LNCaP clone FGC (cell line): ENCODE measurements around the gene ZMYND10.
A peak's percentile ranks its signal among the peaks of the same experiment; 100 is the strongest.

ENCODE experiments used
- DNase-seq: peaks from one replicate; pipeline ENCODE4 v3.0.0-alpha.2; 2011; ENCODE audit warnings: low read depth
- H3K4me3 ChIP-seq: 2 replicates; pipeline ENCODE4 v1.5.1; 2011; ENCODE audit warnings: mild to moderate bottlenecking, low read depth, low read length, control low read depth
- TF ChIP-seq, protein P1 (sequence below): IDR thresholded peaks from 2 replicates; pipeline ENCODE4 v1.5.1; 2012; ENCODE audit warnings: mild to moderate bottlenecking; ENCODE audit not compliant: control insufficient read depth, insufficient read depth; ENCODE audit errors: extremely low read depth

ZMYND10 gene

DNA sequence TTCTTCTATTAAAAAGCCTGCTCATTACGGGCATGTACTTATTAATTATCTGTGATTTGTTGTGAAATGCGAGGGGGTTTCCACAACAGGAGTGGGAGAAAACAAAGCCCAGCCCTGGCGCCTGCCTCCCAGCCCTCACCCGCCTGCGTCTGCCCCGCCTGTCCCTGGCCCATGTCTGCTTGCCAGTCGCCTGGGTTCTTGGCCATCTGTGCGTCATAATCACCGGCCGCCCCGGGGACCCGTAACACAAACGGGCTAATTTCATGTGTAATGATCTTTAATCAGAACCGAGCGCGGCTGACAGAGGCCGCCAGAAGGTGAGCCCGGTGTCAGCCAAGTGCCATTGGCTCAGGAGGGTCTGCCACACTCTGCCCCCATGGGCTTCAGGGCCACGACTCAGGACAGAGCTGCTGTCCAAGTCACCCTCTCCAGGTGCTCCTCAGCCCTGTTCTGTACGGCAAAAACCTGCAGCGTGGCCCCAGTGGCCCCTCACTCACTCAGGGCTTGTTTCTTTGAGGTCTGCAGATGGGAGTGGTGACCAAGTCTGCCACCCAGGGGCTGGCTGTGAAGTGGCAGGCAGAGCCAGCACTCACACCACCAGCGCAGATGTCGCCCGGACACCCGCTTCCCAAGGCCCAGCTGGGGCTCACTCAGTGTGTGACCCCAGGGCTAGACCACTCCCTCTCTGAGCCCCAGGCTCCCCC, 42.6 kb upstream of the ZMYND10 start:
- no peak overlapping the region for H3K4me3 ChIP-seq
- DNase-seq: no peak
- TF ChIP-seq, protein P1, sequence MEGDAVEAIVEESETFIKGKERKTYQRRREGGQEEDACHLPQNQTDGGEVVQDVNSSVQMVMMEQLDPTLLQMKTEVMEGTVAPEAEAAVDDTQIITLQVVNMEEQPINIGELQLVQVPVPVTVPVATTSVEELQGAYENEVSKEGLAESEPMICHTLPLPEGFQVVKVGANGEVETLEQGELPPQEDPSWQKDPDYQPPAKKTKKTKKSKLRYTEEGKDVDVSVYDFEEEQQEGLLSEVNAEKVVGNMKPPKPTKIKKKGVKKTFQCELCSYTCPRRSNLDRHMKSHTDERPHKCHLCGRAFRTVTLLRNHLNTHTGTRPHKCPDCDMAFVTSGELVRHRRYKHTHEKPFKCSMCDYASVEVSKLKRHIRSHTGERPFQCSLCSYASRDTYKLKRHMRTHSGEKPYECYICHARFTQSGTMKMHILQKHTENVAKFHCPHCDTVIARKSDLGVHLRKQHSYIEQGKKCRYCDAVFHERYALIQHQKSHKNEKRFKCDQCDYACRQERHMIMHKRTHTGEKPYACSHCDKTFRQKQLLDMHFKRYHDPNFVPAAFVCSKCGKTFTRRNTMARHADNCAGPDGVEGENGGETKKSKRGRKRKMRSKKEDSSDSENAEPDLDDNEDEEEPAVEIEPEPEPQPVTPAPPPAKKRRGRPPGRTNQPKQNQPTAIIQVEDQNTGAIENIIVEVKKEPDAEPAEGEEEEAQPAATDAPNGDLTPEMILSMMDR: peak; percentile 31

DNA sequence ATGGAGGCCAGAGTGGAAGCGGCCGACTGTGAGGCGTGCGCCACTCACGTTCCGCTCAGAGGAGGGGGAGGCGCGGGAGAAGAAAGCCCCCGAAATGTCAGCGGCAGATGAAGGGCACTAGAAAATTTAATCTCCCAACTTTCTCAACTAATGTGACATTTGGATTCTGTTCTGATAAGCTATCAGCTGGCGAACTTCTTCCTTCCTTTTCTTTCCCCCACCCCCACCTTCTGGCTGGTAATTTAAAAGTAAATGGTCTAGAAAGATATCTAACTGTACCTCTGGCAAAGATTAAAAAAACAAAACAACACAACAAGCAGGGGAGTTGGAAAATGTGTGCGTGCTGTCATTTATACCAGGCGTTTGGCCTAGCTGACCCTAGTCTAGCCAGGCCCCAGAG, 40.2 kb upstream of the ZMYND10 start:
- H3K4me3 ChIP-seq: no peak overlapping the region
- no peak for DNase-seq
- TF ChIP-seq, protein P1: no peak

DNA sequence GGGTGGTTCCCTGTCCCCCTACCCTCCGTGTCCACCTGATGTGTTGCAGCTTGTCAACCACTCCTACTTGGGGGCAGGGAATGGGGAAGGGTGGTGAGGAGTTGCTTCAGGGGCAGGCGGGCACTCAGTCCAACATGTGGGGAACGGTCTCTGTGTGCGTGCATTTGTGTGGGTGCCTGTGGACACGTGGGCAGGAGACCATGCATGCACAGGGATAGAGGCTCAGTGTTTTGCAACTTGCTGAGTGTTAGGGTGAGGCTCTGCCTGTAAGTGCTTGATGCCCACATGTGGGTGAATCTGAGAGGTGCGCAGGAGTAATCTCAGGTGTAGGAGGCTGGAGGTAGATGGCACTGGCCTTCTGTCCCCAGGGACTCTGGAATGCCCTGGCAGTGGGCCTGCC, 38.2 kb upstream of the ZMYND10 start:
- H3K4me3 ChIP-seq: no peak overlapping the region
- no peak for DNase-seq
- TF ChIP-seq, protein P1: no peak

DNA sequence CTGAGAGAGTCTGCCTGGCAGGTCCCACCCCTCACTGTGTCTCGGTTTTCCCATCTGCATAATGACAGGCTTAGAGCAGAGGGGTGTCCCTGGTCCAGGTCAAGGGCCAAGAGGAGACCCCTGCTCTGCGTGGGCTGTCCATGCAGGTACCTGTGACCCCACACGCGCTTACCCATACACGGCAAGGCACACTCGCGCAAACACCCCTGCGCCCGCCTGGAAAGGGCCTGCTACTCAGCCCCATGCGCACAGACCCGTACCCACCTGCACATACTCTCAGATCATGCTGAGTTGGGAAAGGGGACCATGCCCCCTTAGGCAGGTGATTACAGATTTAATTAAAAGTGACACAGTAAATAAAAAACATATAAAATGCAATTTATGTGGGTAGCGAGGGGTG, 37.2 kb upstream of the ZMYND10 start:
- no peak for DNase-seq
- no peak overlapping the region for H3K4me3 ChIP-seq
- TF ChIP-seq, protein P1: no peak

DNA sequence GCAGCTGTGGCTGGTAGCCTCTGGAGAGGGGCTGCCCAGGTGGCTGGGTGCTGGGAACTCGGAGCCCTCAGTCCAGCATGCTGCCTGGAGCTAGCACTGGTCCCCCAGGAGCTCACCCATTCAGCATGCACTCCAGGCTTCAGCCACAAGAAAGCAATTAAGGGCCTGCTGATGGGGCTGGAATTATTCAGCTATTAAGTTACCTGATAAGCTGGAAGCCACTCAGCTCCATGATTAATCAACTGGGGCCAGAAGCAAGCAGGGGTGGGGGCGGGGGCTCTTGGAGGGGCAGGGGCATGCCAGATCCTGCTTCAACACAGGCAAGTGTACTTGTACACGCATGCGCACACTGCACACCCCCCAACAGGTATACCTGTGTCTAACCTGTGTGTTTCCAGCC, 35.9 kb upstream of the ZMYND10 start:
- no peak for DNase-seq
- TF ChIP-seq, protein P1: no peak
- no peak overlapping the region for H3K4me3 ChIP-seq

DNA sequence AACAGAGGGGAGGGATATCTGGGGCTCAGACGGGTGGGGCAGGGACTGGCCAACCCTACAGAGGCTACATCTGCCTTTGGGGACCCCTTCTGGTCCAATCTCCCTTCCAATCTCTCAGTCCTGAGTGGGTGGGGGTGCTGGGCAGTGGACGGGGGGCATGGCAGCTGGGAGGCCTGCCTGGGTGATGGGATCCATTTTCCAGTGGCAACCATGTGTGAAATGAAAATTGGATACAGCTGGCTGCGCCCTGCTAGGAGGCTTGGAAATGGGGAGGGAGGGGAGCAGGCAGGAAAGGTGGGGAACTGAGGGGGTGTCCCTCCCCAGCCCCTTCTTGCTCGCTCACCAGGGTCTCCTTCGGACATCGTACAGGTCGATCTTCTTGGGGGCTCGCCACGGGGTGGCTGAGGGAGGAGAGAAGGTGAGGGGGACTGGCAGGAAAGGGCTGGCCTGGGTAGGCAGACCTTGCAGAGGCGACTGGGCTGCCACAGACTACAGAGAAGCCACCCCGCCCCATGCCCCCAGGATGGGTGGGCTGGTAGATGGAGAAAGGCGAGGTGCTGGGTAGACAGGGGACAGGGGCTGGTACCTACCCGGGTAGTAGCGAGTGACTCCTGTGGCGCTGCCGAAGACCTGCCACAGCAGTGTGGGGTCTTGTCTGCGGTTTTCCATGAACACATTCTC, 35.0 kb upstream of the ZMYND10 start:
- no peak overlapping the region for H3K4me3 ChIP-seq
- DNase-seq: no peak
- TF ChIP-seq, protein P1: no peak
